Esophagus squamous epithelium (tissue), 4 donors: ENCODE results near the gene CCDC201.

Source experiments
- POLR2A ChIP-seq, 4 donors: fragments of 450-650 bp; IDR thresholded peaks; one replicate each; pipeline ENCODE4 v1.6.1; 2017; ENCODE audit warnings: antibody characterized with exemption in 4 of 4, mild to moderate bottlenecking in 4 of 4, moderate library complexity in 3 of 4
- TF ChIP-seq, protein P1 (sequence below), 6 experiments: fragments of 450-650 bp in 4 of 6; fragments of 200-600 bp in 2 of 6; sonication (generic) in 2 of 6; IDR thresholded peaks; one replicate each; pipeline ENCODE4 v1.5.1; 2016 to 2019; ENCODE audit warnings: antibody characterized with exemption in 6 of 6, mild to moderate bottlenecking in 4 of 6, moderate library complexity in 4 of 6

GRCh38 chr7:45872116-45873034, 507 bp downstream of the CCDC201 start:
- TF ChIP-seq, protein P1, sequence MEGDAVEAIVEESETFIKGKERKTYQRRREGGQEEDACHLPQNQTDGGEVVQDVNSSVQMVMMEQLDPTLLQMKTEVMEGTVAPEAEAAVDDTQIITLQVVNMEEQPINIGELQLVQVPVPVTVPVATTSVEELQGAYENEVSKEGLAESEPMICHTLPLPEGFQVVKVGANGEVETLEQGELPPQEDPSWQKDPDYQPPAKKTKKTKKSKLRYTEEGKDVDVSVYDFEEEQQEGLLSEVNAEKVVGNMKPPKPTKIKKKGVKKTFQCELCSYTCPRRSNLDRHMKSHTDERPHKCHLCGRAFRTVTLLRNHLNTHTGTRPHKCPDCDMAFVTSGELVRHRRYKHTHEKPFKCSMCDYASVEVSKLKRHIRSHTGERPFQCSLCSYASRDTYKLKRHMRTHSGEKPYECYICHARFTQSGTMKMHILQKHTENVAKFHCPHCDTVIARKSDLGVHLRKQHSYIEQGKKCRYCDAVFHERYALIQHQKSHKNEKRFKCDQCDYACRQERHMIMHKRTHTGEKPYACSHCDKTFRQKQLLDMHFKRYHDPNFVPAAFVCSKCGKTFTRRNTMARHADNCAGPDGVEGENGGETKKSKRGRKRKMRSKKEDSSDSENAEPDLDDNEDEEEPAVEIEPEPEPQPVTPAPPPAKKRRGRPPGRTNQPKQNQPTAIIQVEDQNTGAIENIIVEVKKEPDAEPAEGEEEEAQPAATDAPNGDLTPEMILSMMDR (IDR thresholded peaks at IDR 0.05) = peak in 2 of 6 experiments; percentile 12 to 35
- TF ChIP-seq POLR2A (IDR thresholded peaks at IDR 0.05) = no peak
